CD4-positive, alpha-beta T cell (primary cell): Measurements from ENCODE around the gene TNFRSF1B. TPM values are rescaled to one million over a fixed set of nuclear protein-coding genes. Genes with fewer than 3 reads are reported as not detected.

ENCODE experiments used
- ATAC-seq: fragments of 200-7000 bp; cut with Tn5 transposase; one replicate; pipeline ENCODE4 v1.10.0; 2022; ENCODE audit warnings: mild to moderate bottlenecking; ENCODE audit not compliant: poor library complexity
- CTCF ChIA-PET: fragments of 350-600 bp; sonication (Branson Sonifier 250); formaldehyde crosslinking; loops from one replicate; lab custom pipeline; 2021; ENCODE audit warnings: antibody characterized with exemption, inconsistent platforms; lab: Charles Lee
- POLR2A ChIA-PET: fragments of 350-600 bp; sonication (Branson Sonifier 250); formaldehyde crosslinking; loops from one replicate; lab custom pipeline; 2021; ENCODE audit warnings: antibody characterized with exemption, inconsistent platforms; lab: Charles Lee
- DNase-seq, 14 experiments: peaks; one replicate each; pipeline ENCODE4 v3.0.0-alpha.2; 2013 to 2020; ENCODE audit warnings: mixed read lengths in 2 of 14
- H3K27ac ChIP-seq, 2 donors: one replicate each; pipeline versions ENCODE4 v1.5.1 to v1.7.0; 2013; ENCODE audit warnings: low read length in 2 of 2, low read depth in 1 of 2, mild to moderate bottlenecking in 1 of 2
- H3K27me3 ChIP-seq, 2 experiments: 1 replicate in 1 of 2; 2 replicates in 1 of 2; pipeline versions ENCODE4 v1.6.1 to v1.7.0; 2013; ENCODE audit warnings: low read length in 2 of 2, control low read depth in 1 of 2, mild to moderate bottlenecking in 1 of 2, moderate library complexity in 1 of 2; ENCODE audit not compliant: insufficient read depth in 2 of 2, control insufficient read depth in 1 of 2
- H3K36me3 ChIP-seq: one replicate; pipeline ENCODE4 v1.6.1; 2013; ENCODE audit warnings: low read length, control low read depth; ENCODE audit not compliant: insufficient read depth
- H3K4me1 ChIP-seq: one replicate; pipeline ENCODE4 v1.6.1; 2013; ENCODE audit warnings: low read length, control low read depth; ENCODE audit not compliant: insufficient read depth
- H3K4me3 ChIP-seq: one replicate; pipeline ENCODE4 v1.5.1; 2013; ENCODE audit warnings: mild to moderate bottlenecking, low read length, moderate library complexity
- H3K9me3 ChIP-seq, 2 experiments: 1 replicate in 1 of 2; 2 replicates in 1 of 2; pipeline versions ENCODE4 v1.6.1 to v1.7.0; 2013; ENCODE audit warnings: low read length in 2 of 2, mild to moderate bottlenecking in 2 of 2, control low read depth in 1 of 2, moderate library complexity in 1 of 2; ENCODE audit not compliant: control insufficient read depth in 1 of 2, insufficient read depth in 1 of 2
- H3K27ac Mint-ChIP-seq: one replicate; pipeline ENCODE4 v1.8.0; 2020; ENCODE audit warnings: mixed read lengths
- H3K27me3 Mint-ChIP-seq: one replicate; pipeline ENCODE4 v1.8.0; 2021; ENCODE audit warnings: mixed read lengths
- H3K36me3 Mint-ChIP-seq: one replicate; pipeline ENCODE4 v1.8.0; 2021; ENCODE audit warnings: low read depth, mixed read lengths
- H3K4me1 Mint-ChIP-seq: one replicate; pipeline ENCODE4 v1.8.0; 2021; ENCODE audit warnings: low read depth, mixed read lengths
- H3K4me3 Mint-ChIP-seq: one replicate; pipeline ENCODE4 v1.8.0; 2020; ENCODE audit warnings: mild to moderate bottlenecking, mixed read lengths
- H3K9me3 Mint-ChIP-seq: one replicate; pipeline ENCODE4 v1.8.0; 2020; ENCODE audit warnings: mixed read lengths
- CTCF ChIP-seq: fragments of 200-600 bp; IDR thresholded peaks from one replicate; pipeline ENCODE4 v1.8.0; 2022; ENCODE audit warnings: antibody characterized with exemption, mild to moderate bottlenecking
- intact Hi-C, 2 experiments: fragments of 100-400 bp; cut with DNase I in 1 of 2; cut with micrococcal nuclease in 1 of 2; formaldehyde crosslinking; loops; one replicate each; pipeline versions ENCODE4 v1.15.1 to v1.9.0; 2023 to 2025; cut with DNase I, micrococcal nuclease
- total RNA-seq, 174 experiments: library from RNA in 2 of 174; stranded (reverse) in 2 of 174; gene quantifications; one replicate each; pipeline ENCODE4 v1.2.3 and lab custom pipeline; 2021 to 2026

TNFRSF1B gene
- total RNA-seq, 2 experiments from 2014 or later = 61.9 to 62.6 TPM

DNA sequence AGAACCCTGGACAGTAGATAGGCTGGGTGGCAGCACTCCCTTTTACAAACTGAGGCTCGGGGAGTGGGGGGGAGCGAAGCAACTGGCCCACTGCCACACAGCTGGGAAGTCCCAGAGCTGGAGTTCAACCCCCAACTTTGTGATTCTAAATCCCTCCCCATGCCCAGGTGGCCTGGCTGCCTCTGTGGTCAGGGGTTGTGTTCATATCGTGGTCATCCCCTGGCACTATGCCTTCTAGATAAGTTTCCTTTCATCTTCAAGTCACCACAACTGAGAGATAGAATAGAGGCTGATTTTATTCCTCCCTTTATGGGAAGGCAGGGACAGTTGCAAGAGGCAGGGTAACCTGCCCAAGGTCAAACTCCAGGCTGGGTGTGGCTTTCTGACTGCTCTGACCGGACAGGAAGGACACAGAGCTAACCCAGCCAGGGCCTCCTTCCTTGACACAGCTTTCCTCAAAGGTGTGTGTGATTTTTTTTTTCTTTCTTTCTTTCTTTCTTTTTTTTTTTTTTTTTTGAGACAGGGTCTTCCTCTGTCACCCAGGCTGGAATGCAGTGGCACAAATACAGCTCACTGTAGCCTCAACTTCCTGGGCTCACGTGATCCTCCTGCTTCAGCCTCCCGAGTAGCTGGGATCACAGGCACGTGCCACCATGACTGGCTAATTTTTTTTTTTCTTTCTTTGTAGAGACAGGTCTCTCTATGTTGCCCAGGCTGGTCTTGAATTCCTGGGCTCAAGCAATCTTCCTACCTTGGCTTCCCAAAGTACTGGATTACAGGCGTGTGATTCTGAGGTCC, 18.4 kb upstream of the TNFRSF1B start:
- CTCF ChIA-PET = interaction anchor here (0.6 to 6.4 kb wide), 3 partner anchors 10 to 239 kb away, joined by 3 to 37 read pairs (median 3); no protein-coding TSS in a partner anchor
- POLR2A ChIA-PET = interaction anchor here (0.8 to 3.8 kb wide), 12 partner anchors 9 to 239 kb away, joined by 3 to 62 read pairs (median 11); partner anchors contain the start of gene TNFRSF1B
- no peaks in the 10 kb centered on the region for H3K27me3 Mint-ChIP-seq
- peak overlapping the region; percentile 39 for H3K4me3 Mint-ChIP-seq
- no peak for TF ChIP-seq CTCF
- H3K4me3 ChIP-seq = no peak overlapping the region
- no peaks in the 10 kb centered on the region for H3K36me3 ChIP-seq
- peak overlapping the region; percentile 58 to 87 for H3K27ac ChIP-seq
- H3K4me1 ChIP-seq = peaks cover 100% of the 10 kb centered on the region
- H3K9me3 ChIP-seq = peaks cover 0 to 4% of the 10 kb centered on the region in 2 experiments
- H3K9me3 Mint-ChIP-seq = no peaks in the 10 kb centered on the region
- H3K4me1 Mint-ChIP-seq = peaks cover 89% of the 10 kb centered on the region
- DNase-seq (peak in 1 of 14 experiments; percentile 55), ATAC-seq (no peak)
- peak overlapping the region; percentile 96 for H3K27ac Mint-ChIP-seq
- no peaks in the 10 kb centered on the region for H3K36me3 Mint-ChIP-seq
- no peaks in the 10 kb centered on the region for H3K27me3 ChIP-seq
- intact Hi-C loops = loop anchor here in 1 of 2 experiments (10.0 kb wide), 1 partner anchor 306 kb away; no protein-coding TSS in a partner anchor

DNA sequence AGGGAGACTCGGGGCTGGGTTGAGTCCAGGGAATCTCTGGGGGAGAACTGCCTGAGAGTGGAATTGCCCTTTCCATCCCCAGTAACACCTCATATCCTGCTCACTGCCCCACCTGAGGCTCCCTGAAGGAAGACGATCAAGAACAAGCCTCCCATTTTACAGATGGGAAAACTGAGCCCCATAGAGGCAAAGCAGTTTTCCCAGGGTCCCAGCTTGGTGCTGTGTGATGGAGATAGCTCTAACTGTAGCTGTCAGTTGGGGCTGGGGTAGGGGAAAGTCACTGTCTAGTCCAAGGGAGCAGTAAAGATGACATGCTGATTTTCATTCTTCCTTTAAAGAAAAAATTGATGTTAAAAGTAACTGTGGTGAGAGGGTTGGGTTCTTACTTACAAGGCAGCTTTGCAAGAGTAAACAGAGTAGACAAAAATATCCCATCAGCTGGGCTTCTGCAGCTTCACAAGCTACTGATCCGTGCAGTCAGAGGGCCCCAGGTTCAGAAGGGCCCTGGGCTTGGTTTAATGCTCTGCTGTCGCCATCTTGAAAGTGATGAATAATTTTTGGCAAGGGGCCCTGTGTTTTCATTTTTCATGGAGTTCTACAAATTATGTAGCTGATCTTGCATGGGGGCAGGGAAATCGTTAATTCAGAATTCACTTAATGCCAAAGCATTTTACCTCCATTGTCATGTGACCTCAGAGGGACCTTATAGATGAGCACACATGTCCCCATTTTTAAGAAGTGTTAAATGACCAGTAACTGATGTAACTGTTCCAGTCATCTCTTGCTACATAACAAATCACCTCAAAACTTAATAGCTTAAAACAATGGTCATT, 17.6 kb upstream of the TNFRSF1B start:
- ChIA-PET CTCF (interaction anchor here (6.4 kb wide), 1 partner anchor 24 kb away, joined by 37 read pairs; no protein-coding TSS in a partner anchor), POLR2A (interaction anchor here (0.6 to 3.8 kb wide), 18 partner anchors 8 to 467 kb away, joined by 3 to 62 read pairs (median 8); partner anchors contain the start of gene TNFRSF1B)
- TF ChIP-seq CTCF = no peak
- no peaks in the 10 kb centered on the region for H3K36me3 Mint-ChIP-seq
- peak overlapping the region; percentile 39 for H3K4me3 Mint-ChIP-seq
- H3K27me3 Mint-ChIP-seq = no peaks in the 10 kb centered on the region
- no peaks in the 10 kb centered on the region for H3K9me3 Mint-ChIP-seq
- Histone ChIP-seq H3K36me3 (no peaks in the 10 kb centered on the region), H3K4me1 (peaks cover 99% of the 10 kb centered on the region), H3K4me3 (no peak overlapping the region), H3K27ac (peak overlapping the region; percentile 58 to 87), H3K9me3 (peaks cover 0 to 4% of the 10 kb centered on the region in 2 experiments), H3K27me3 (no peaks in the 10 kb centered on the region)
- H3K4me1 Mint-ChIP-seq = peaks cover 86% of the 10 kb centered on the region
- intact Hi-C loops = loop anchor here in 1 of 2 experiments (10.0 kb wide), 1 partner anchor 306 kb away; no protein-coding TSS in a partner anchor
- DNase-seq = no peak
- peak overlapping the region; percentile 96 for H3K27ac Mint-ChIP-seq
- ATAC-seq = no peak

DNA sequence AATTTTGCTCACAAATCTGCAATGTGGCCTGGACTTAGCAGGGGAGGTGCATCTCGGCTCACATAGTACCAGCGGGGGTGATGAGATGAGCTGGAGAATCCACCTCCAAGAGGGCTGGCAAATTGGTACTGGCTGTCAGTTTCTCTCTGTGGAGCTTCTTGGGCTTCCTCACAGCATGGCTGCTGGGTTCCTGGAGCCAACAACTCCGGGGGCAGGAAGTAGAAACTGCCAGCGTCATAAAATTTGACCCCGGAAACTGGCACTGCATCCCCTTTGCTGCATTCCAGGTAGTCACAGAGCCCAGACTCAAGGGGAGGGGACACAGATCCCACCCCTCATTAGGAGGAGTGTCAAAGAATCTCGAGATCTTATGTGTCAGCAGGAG, 17.0 kb upstream of the TNFRSF1B start:
- DNase-seq = no peak

More for the DNA sequence above, 17.0 kb upstream of the TNFRSF1B start:
- intact Hi-C loops = loop anchor here in 1 of 2 experiments (10.0 kb wide), 1 partner anchor 305 kb away; no protein-coding TSS in a partner anchor
- no peaks in the 10 kb centered on the region for H3K36me3 Mint-ChIP-seq
- no peak for ATAC-seq
- no peaks in the 10 kb centered on the region for H3K9me3 Mint-ChIP-seq
- Histone ChIP-seq H3K27me3 (no peaks in the 10 kb centered on the region), H3K27ac (peak overlapping the region; percentile 58 to 87), H3K9me3 (peaks cover 0 to 4% of the 10 kb centered on the region in 2 experiments), H3K4me1 (peaks cover 95% of the 10 kb centered on the region), H3K4me3 (no peak overlapping the region), H3K36me3 (no peaks in the 10 kb centered on the region)
- peak overlapping the region; percentile 96 for H3K27ac Mint-ChIP-seq
- no peaks in the 10 kb centered on the region for H3K27me3 Mint-ChIP-seq
- ChIA-PET POLR2A (interaction anchor here (0.5 to 3.8 kb wide), 19 partner anchors 10 to 467 kb away, joined by 3 to 62 read pairs (median 9); partner anchors contain the start of gene TNFRSF1B), CTCF (interaction anchor here (6.4 kb wide), 1 partner anchor 25 kb away, joined by 37 read pairs; no protein-coding TSS in a partner anchor)
- H3K4me3 Mint-ChIP-seq = peak overlapping the region; percentile 39
- TF ChIP-seq CTCF = no peak
- peaks cover 85% of the 10 kb centered on the region for H3K4me1 Mint-ChIP-seq
